Measurements from ENCODE around the gene TAF13.

Gene TAF13

GRCh38 chr1:109067883-109068282 lies 7.9 kb downstream of the TAF13 start:
- H3K27me3 ChIP-seq (ENCODE audit: control insufficient read depth, insufficient read depth, low read length) = no peaks in the 10 kb centered on the region
- H3K4me3 ChIP-seq (ENCODE audit: low read depth, low read length) = no peak overlapping the region
- H3K36me3 ChIP-seq (ENCODE audit: control insufficient read depth, insufficient read depth, low read length) = no peaks in the 10 kb centered on the region
- H2AFZ ChIP-seq = no peak overlapping the region
- no peak for TF ChIP-seq CTCF (IDR thresholded peaks at IDR 0.05)
- no peak overlapping the region for H3K9ac ChIP-seq
- no peak overlapping the region for H3K27ac ChIP-seq
- H3K9me3 ChIP-seq (ENCODE audit: control insufficient read depth, low read length) = no peaks in the 10 kb centered on the region
- no peak overlapping the region for H3K4me2 ChIP-seq (ENCODE audit: low read length)
- H3K79me2 ChIP-seq = no peaks in the 10 kb centered on the region
- H3K4me1 ChIP-seq = no peaks in the 10 kb centered on the region

GRCh38 chr1:109065137-109065536 lies 10.7 kb downstream of the TAF13 start:
- H3K79me2 ChIP-seq = no peaks in the 10 kb centered on the region
- no peaks in the 10 kb centered on the region for H3K36me3 ChIP-seq (ENCODE audit: control insufficient read depth, insufficient read depth, low read length)
- no peaks in the 10 kb centered on the region for H3K4me1 ChIP-seq
- no peak overlapping the region for H3K4me2 ChIP-seq (ENCODE audit: low read length)
- H3K9me3 ChIP-seq (ENCODE audit: control insufficient read depth, low read length) = no peaks in the 10 kb centered on the region
- no peak overlapping the region for H3K9ac ChIP-seq
- H3K4me3 ChIP-seq (ENCODE audit: low read depth, low read length) = no peak overlapping the region
- H3K27me3 ChIP-seq (ENCODE audit: control insufficient read depth, insufficient read depth, low read length) = no peaks in the 10 kb centered on the region
- H2AFZ ChIP-seq = no peak overlapping the region
- TF ChIP-seq CTCF (IDR thresholded peaks at IDR 0.05) = no peak
- no peak overlapping the region for H3K27ac ChIP-seq

- H3K27ac ChIP-seq = no peak overlapping the region
- no peak for TF ChIP-seq CTCF (IDR thresholded peaks at IDR 0.05)
- H3K4me3 ChIP-seq (ENCODE audit: low read depth, low read length) = no peak overlapping the region
Measured at GRCh38 chr1:109061183-109061582, 14.6 kb downstream of the TAF13 start.

GRCh38 chr1:109060707-109061106 lies 15.1 kb downstream of the TAF13 start:
- Histone ChIP-seq H2AFZ (no peak overlapping the region), H3K9ac (no peak overlapping the region), H3K4me2 (ENCODE audit: low read length) (no peak overlapping the region), H3K27me3 (ENCODE audit: control insufficient read depth, insufficient read depth, low read length) (no peaks in the 10 kb centered on the region), H3K36me3 (ENCODE audit: control insufficient read depth, insufficient read depth, low read length) (no peaks in the 10 kb centered on the region), H3K27ac (no peak overlapping the region), H3K4me1 (no peaks in the 10 kb centered on the region), H3K9me3 (ENCODE audit: control insufficient read depth, low read length) (no peaks in the 10 kb centered on the region), H3K79me2 (no peaks in the 10 kb centered on the region), H3K4me3 (ENCODE audit: low read depth, low read length) (no peak overlapping the region)
- TF ChIP-seq CTCF (IDR thresholded peaks at IDR 0.05) = no peak

More at GRCh38 chr1:109061183-109061582, 14.6 kb downstream of the TAF13 start:
- Histone ChIP-seq H3K4me1 (no peaks in the 10 kb centered on the region), H3K4me2 (ENCODE audit: low read length) (no peak overlapping the region), H2AFZ (no peak overlapping the region), H3K36me3 (ENCODE audit: control insufficient read depth, insufficient read depth, low read length) (no peaks in the 10 kb centered on the region), H3K9ac (no peak overlapping the region), H3K9me3 (ENCODE audit: control insufficient read depth, low read length) (no peaks in the 10 kb centered on the region), H3K27me3 (ENCODE audit: control insufficient read depth, insufficient read depth, low read length) (no peaks in the 10 kb centered on the region), H3K79me2 (no peaks in the 10 kb centered on the region)

- H2AFZ ChIP-seq = no peak overlapping the region
- no peak overlapping the region for H3K9ac ChIP-seq
- H3K36me3 ChIP-seq (ENCODE audit: control insufficient read depth, insufficient read depth, low read length) = no peaks in the 10 kb centered on the region
- no peaks in the 10 kb centered on the region for H3K4me1 ChIP-seq
- no peaks in the 10 kb centered on the region for H3K27me3 ChIP-seq (ENCODE audit: control insufficient read depth, insufficient read depth, low read length)
- no peaks in the 10 kb centered on the region for H3K79me2 ChIP-seq
- no peak overlapping the region for H3K4me2 ChIP-seq (ENCODE audit: low read length)
- TF ChIP-seq CTCF (IDR thresholded peaks at IDR 0.05) = no peak
- no peak overlapping the region for H3K27ac ChIP-seq
- H3K9me3 ChIP-seq (ENCODE audit: control insufficient read depth, low read length) = no peaks in the 10 kb centered on the region
- no peak overlapping the region for H3K4me3 ChIP-seq (ENCODE audit: low read depth, low read length)
Measured at GRCh38 chr1:109059026-109059425, 16.8 kb downstream of the TAF13 start.

Measured in parathyroid adenoma (tissue), 2 donors.